Measurements from ENCODE around the gene SLC16A1. TPM values are rescaled to one million over a fixed set of nuclear protein-coding genes. Genes with fewer than 3 reads are reported as not detected.

Gene SLC16A1
- total RNA-seq, 2 donors from 2014 or later, result 14.6 to 110 TPM

GRCh38 chr1:112923234-112923958 lies 32.6 kb downstream of the SLC16A1 start:
- DNase-seq (ENCODE audit: low spot score), result no peak
- Histone ChIP-seq H3K4me3 (no peak overlapping the region), H3K4me1 (replicated peaks) (no peaks in the 10 kb centered on the region), H3K27ac (no peak overlapping the region), H3K27me3 (replicated peaks; ENCODE audit: insufficient read depth) (no peaks in the 10 kb centered on the region), H3K36me3 (no peaks in the 10 kb centered on the region), H3K9me3 (no peaks in the 10 kb centered on the region)
- TF ChIP-seq, protein P1, sequence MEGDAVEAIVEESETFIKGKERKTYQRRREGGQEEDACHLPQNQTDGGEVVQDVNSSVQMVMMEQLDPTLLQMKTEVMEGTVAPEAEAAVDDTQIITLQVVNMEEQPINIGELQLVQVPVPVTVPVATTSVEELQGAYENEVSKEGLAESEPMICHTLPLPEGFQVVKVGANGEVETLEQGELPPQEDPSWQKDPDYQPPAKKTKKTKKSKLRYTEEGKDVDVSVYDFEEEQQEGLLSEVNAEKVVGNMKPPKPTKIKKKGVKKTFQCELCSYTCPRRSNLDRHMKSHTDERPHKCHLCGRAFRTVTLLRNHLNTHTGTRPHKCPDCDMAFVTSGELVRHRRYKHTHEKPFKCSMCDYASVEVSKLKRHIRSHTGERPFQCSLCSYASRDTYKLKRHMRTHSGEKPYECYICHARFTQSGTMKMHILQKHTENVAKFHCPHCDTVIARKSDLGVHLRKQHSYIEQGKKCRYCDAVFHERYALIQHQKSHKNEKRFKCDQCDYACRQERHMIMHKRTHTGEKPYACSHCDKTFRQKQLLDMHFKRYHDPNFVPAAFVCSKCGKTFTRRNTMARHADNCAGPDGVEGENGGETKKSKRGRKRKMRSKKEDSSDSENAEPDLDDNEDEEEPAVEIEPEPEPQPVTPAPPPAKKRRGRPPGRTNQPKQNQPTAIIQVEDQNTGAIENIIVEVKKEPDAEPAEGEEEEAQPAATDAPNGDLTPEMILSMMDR (IDR thresholded peaks at IDR 0.05), result no peak
- TF ChIP-seq POLR2A (IDR thresholded peaks at IDR 0.05) (no peak), POLR2AphosphoS5 (IDR thresholded peaks at IDR 0.05) (no peak)
- intact Hi-C loops (cut with DNase I), result no loop called here
- WGBS, result 97% methylated on average over 20 of the region's 25 CpGs

GRCh38 chr1:112911506-112912220 lies 44.3 kb downstream of the SLC16A1 start:
- Histone ChIP-seq H3K4me1 (replicated peaks) (no peaks in the 10 kb centered on the region), H3K36me3 (no peaks in the 10 kb centered on the region), H3K9me3 (no peaks in the 10 kb centered on the region), H3K4me3 (no peak overlapping the region), H3K27ac (no peak overlapping the region), H3K27me3 (replicated peaks; ENCODE audit: insufficient read depth) (no peaks in the 10 kb centered on the region)
- TF ChIP-seq POLR2AphosphoS5 (IDR thresholded peaks at IDR 0.05), result no peak
- TF ChIP-seq, protein P1 (IDR thresholded peaks at IDR 0.05), result no peak
- TF ChIP-seq POLR2A (IDR thresholded peaks at IDR 0.05), result no peak
- 82% methylated on average over 5 of the region's 5 CpGs for WGBS
- intact Hi-C loops (cut with DNase I), result no loop called here
- DNase-seq (ENCODE audit: low spot score), result no peak

DNA sequence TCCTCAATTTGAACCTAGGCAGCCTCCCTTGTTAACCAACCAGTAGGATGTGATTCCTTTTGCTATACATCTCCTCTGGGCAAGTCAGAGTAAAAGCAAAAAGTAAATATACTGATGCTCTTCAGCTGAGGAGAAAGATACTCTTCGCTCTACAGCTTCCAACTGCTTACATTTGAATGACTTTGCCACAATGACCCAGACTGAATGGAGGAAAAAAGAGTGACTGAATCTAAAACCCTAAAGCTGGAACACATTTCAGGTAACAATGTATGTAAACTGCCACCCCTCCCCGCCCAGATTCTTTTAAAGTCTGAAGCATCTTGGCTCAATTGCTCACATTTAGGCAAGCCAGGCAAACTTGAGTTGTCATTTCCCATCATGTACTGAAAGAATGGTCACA lies 46.1 kb downstream of the SLC16A1 start:
- Histone ChIP-seq H3K36me3 (no peaks in the 10 kb centered on the region), H3K27ac (no peak overlapping the region), H3K4me1 (replicated peaks) (no peaks in the 10 kb centered on the region), H3K9me3 (no peaks in the 10 kb centered on the region), H3K27me3 (replicated peaks; ENCODE audit: insufficient read depth) (no peaks in the 10 kb centered on the region), H3K4me3 (no peak overlapping the region)
- TF ChIP-seq POLR2AphosphoS5 (IDR thresholded peaks at IDR 0.05) (no peak), POLR2A (IDR thresholded peaks at IDR 0.05) (no peak)
- TF ChIP-seq, protein P1 (IDR thresholded peaks at IDR 0.05), result no peak
- DNase-seq (ENCODE audit: low spot score), result no peak
- intact Hi-C loops (cut with DNase I), result no loop called here
- 98% methylated on average over 2 of the region's 2 CpGs for WGBS

DNA sequence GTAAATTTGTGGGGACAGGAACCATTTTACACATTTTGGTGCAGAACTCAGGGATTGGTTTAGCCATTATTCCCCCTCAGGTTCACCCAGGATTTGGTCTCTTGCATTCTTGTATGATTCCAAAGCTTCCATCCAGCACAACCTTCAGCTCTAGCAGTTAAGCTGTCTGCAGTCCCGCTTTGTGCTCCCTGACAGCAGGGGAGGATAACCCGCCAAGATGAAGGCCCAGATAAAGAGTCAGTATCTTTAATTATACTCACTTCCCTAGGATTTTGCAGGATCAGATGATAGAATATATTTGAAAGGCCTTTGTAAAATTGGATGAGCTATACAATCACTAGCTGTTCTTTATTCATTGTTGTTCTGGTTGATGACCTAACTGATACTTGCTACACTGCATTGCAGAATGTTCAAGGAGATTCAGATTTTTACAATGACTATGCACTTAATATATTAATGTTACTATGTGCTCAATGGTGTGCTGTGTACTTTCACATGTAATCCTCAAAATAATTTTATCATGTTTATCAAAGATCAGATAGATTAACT lies 49.8 kb downstream of the SLC16A1 start:
- TF ChIP-seq POLR2AphosphoS5 (IDR thresholded peaks at IDR 0.05), result no peak
- TF ChIP-seq, protein P1 (IDR thresholded peaks at IDR 0.05), result no peak
- no peak for TF ChIP-seq POLR2A (IDR thresholded peaks at IDR 0.05)
- Histone ChIP-seq H3K4me3 (no peak overlapping the region), H3K27ac (peak overlapping the region in 1 of 2 donors; percentile 50), H3K27me3 (replicated peaks; ENCODE audit: insufficient read depth) (no peaks in the 10 kb centered on the region), H3K36me3 (no peaks in the 10 kb centered on the region), H3K9me3 (no peaks in the 10 kb centered on the region), H3K4me1 (replicated peaks) (no peaks in the 10 kb centered on the region)
- WGBS, result 96% methylated on average over 2 of the region's 2 CpGs
- no peak for DNase-seq (ENCODE audit: low spot score)
- intact Hi-C loops (cut with DNase I), result no loop called here
